Uterus (tissue), 2 donors: ENCODE results near the gene RBM47.

Source experiments
- CTCF ChIP-seq, 4 experiments: fragments of 200-600 bp in 2 of 4; fragments of 450-650 bp in 2 of 4; sonication (generic) in 2 of 4; IDR thresholded peaks; one replicate each; pipeline ENCODE4 v1.5.1; 2016 to 2019; ENCODE audit warnings: antibody characterized with exemption in 4 of 4, mild to moderate bottlenecking in 2 of 4, moderate library complexity in 1 of 4
- POLR2A ChIP-seq, 2 donors: fragments of 450-650 bp; IDR thresholded peaks; one replicate each; pipeline ENCODE4 v1.6.1; 2016; ENCODE audit warnings: antibody characterized with exemption in 2 of 2, mild to moderate bottlenecking in 1 of 2, moderate library complexity in 1 of 2

GRCh38 chr4:40434126-40434687, 195.5 kb downstream of the RBM47 start:
- TF ChIP-seq CTCF (IDR thresholded peaks at IDR 0.05): no peak
- no peak for TF ChIP-seq POLR2A (IDR thresholded peaks at IDR 0.05)
